CD14-positive monocyte (primary cell): ENCODE results near the gene ASCC1. TPM values are rescaled to one million over a fixed set of nuclear protein-coding genes. Genes with fewer than 3 reads are reported as not detected.

Experiments used
- DNase-seq, 3 donors: peaks; one replicate each; pipeline ENCODE4 v3.0.0-alpha.2; 2011 to 2022
- H2AFZ ChIP-seq: 2 replicates; pipeline ENCODE4 v1.6.0; 2012; ENCODE audit warnings: mild to moderate bottlenecking, low read depth, low read length, inconsistent platforms; ENCODE audit not compliant: insufficient read depth, poor library complexity, severe bottlenecking
- H3K27ac ChIP-seq, 2 donors: 1 replicate in 1 of 2; 2 replicates in 1 of 2; pipeline ENCODE4 v1.5.1; 2012 to 2013; ENCODE audit warnings: low read length in 2 of 2, control low read depth in 1 of 2, inconsistent platforms in 1 of 2, low read depth in 1 of 2, mild to moderate bottlenecking in 1 of 2
- H3K27me3 ChIP-seq, 2 donors: one replicate each; pipeline versions ENCODE4 v1.6.0 to v1.6.1; 2011 to 2013; ENCODE audit warnings: low read length in 2 of 2; ENCODE audit not compliant: control insufficient read depth in 2 of 2, insufficient read depth in 2 of 2
- H3K36me3 ChIP-seq, 2 donors: replicated peaks in 1 of 2; 1 replicate in 1 of 2; 2 replicates in 1 of 2; pipeline versions ENCODE4 v1.5.1 to v1.6.1; 2012 to 2013; ENCODE audit warnings: low read length in 2 of 2, control low read depth in 1 of 2, inconsistent platforms in 1 of 2, mild to moderate bottlenecking in 1 of 2; ENCODE audit not compliant: insufficient read depth in 2 of 2, control insufficient read depth in 1 of 2
- H3K4me1 ChIP-seq, 2 donors: 1 replicate in 1 of 2; 2 replicates in 1 of 2; pipeline versions ENCODE4 v1.5.1 to v1.6.1; 2012 to 2013; ENCODE audit warnings: low read length in 2 of 2, control low read depth in 1 of 2, inconsistent platforms in 1 of 2, mild to moderate bottlenecking in 1 of 2, moderate library complexity in 1 of 2; ENCODE audit not compliant: insufficient read depth in 2 of 2, control insufficient read depth in 1 of 2
- H3K4me2 ChIP-seq: replicated peaks from 2 replicates; pipeline ENCODE3; 2012; ENCODE audit warnings: low read length, moderate library complexity, mild to moderate bottlenecking; ENCODE audit not compliant: poor library complexity, severe bottlenecking; ENCODE audit errors: extremely low read depth
- H3K4me3 ChIP-seq, 3 experiments: fragments of 200-600 bp in 1 of 3; sonication (generic) in 1 of 3; replicated peaks in 1 of 3; 1 replicate in 2 of 3; 2 replicates in 1 of 3; pipeline ENCODE4 v1.5.1; 2011 to 2013; ENCODE audit warnings: low read length in 3 of 3, mild to moderate bottlenecking in 3 of 3, control low read depth in 2 of 3, low read depth in 2 of 3, inconsistent platforms in 1 of 3, moderate library complexity in 1 of 3
- H3K79me2 ChIP-seq: 2 replicates; pipeline ENCODE4 v1.6.0; 2012; ENCODE audit warnings: mild to moderate bottlenecking, control low read depth, inconsistent platforms, low read length, moderate library complexity; ENCODE audit not compliant: insufficient read depth
- H3K9ac ChIP-seq: 2 replicates; pipeline ENCODE4 v1.6.0; 2017; ENCODE audit warnings: low read length, mild to moderate bottlenecking; ENCODE audit not compliant: insufficient read depth, poor library complexity, severe bottlenecking
- H3K9me3 ChIP-seq, 2 donors: replicated peaks in 1 of 2; 1 replicate in 1 of 2; 2 replicates in 1 of 2; pipeline versions ENCODE4 v1.5.1 to v1.6.1; 2012 to 2013; ENCODE audit warnings: low read length in 2 of 2, control low read depth in 1 of 2; ENCODE audit not compliant: control insufficient read depth in 1 of 2, insufficient read depth in 1 of 2
- H4K20me1 ChIP-seq: 2 replicates; pipeline ENCODE4 v1.6.0; 2012; ENCODE audit warnings: mild to moderate bottlenecking, low read length, control low read depth, moderate library complexity; ENCODE audit not compliant: insufficient read depth
- H3K27ac Mint-ChIP-seq, 7 donors: one replicate each; pipeline ENCODE4 v1.8.0; 2020; ENCODE audit warnings: mild to moderate bottlenecking in 7 of 7, mixed read lengths in 7 of 7, moderate library complexity in 6 of 7, inconsistent platforms in 2 of 7
- H3K27me3 Mint-ChIP-seq, 3 donors: one replicate each; pipeline ENCODE4 v1.8.0; 2021 to 2022; ENCODE audit warnings: low read depth in 3 of 3, mild to moderate bottlenecking in 3 of 3, mixed read lengths in 3 of 3, moderate library complexity in 3 of 3, inconsistent platforms in 1 of 3
- H3K36me3 Mint-ChIP-seq, 2 donors: one replicate each; pipeline ENCODE4 v1.8.0; 2020; ENCODE audit warnings: mixed read lengths in 2 of 2, inconsistent platforms in 1 of 2, mild to moderate bottlenecking in 1 of 2
- H3K4me1 Mint-ChIP-seq: one replicate; pipeline ENCODE4 v1.8.0; 2020; ENCODE audit warnings: mild to moderate bottlenecking, mixed read lengths
- H3K4me3 Mint-ChIP-seq, 2 donors: one replicate each; pipeline ENCODE4 v1.8.0; 2020; ENCODE audit warnings: mild to moderate bottlenecking in 2 of 2, mixed read lengths in 2 of 2, moderate library complexity in 1 of 2
- H3K9me3 Mint-ChIP-seq, 7 donors: one replicate each; pipeline ENCODE4 v1.8.0; 2020 to 2022; ENCODE audit warnings: mixed read lengths in 7 of 7, mild to moderate bottlenecking in 6 of 7, moderate library complexity in 6 of 7, inconsistent platforms in 2 of 7
- CTCF ChIP-seq: fragments of 200-600 bp; IDR thresholded peaks from one replicate; pipeline ENCODE4 v1.8.0; 2022; ENCODE audit warnings: antibody characterized with exemption, mild to moderate bottlenecking
- WGBS: methylation state at CpG from one replicate; pipeline ENCODE4 v1.1.5; 2013; ENCODE audit warnings: missing lambda C conversion rate; ENCODE audit not compliant: insufficient coverage; 5-methylcytosine and 5-hydroxymethylcytosine counted together
- intact Hi-C, 2 donors: fragments of 100-400 bp; cut with micrococcal nuclease; formaldehyde crosslinking; loops; one replicate each; pipeline versions ENCODE4 v1.15.0 to v1.15.1; 2023
- polyA plus RNA-seq, 3 donors: library from polyadenylated mRNA; depleted of rRNA in 1 of 3; unstranded in 2 of 3; stranded (reverse) in 1 of 3; fragments of 300-500 nt in 2 of 3; fragments of >200 nt in 1 of 3; fragmentation: Illumina TruSeq in 2 of 3; gene quantifications; 1 replicate in 2 of 3; 2 replicates in 1 of 3; pipeline ENCODE4 v1.2.3, GENCODE V29; 2012 to 2021

ASCC1 gene
- polyA plus RNA-seq, 3 donors: 8.2 to 20.9 (median 17.9) TPM

- no peak overlapping the region for H3K27ac Mint-ChIP-seq
Measured at GRCh38 chr10:72145657-72146056, 70.4 kb downstream of the ASCC1 start.

GRCh38 chr10:72140850-72141249 is 75.2 kb downstream of the ASCC1 start:
- H3K36me3 ChIP-seq: peaks cover 0 to 11% of the 10 kb centered on the region in 2 donors
- Mint-ChIP-seq H3K4me3 (no peak overlapping the region), H3K9me3 (peaks cover 4 to 10% (median 6%) of the 10 kb centered on the region in 7 donors), H3K27me3 (peaks cover 0 to 4% (median 0%) of the 10 kb centered on the region in 3 donors), H3K27ac (no peak overlapping the region), H3K36me3 (peaks cover 14 to 26% of the 10 kb centered on the region in 2 donors), H3K4me1 (no peaks in the 10 kb centered on the region)
- no peak overlapping the region for H2AFZ ChIP-seq
- H3K27me3 ChIP-seq: no peaks in the 10 kb centered on the region
- no peak overlapping the region for H3K27ac ChIP-seq
- intact Hi-C loops: no loop called here
- H3K9me3 ChIP-seq: peaks cover 4 to 6% of the 10 kb centered on the region in 2 donors
- no peaks in the 10 kb centered on the region for H3K79me2 ChIP-seq
- H3K4me2 ChIP-seq: no peak overlapping the region
- peaks cover 3 to 5% of the 10 kb centered on the region in 2 donors for H3K4me1 ChIP-seq
- no peak overlapping the region for H3K4me3 ChIP-seq
- no CpG with 5 or more reads among the region's 2 CpGs for WGBS
- no peak overlapping the region for H3K9ac ChIP-seq
- DNase-seq: no peak
- no peak for TF ChIP-seq CTCF
- no peaks in the 10 kb centered on the region for H4K20me1 ChIP-seq

More at GRCh38 chr10:72145657-72146056, 70.4 kb downstream of the ASCC1 start:
- no peaks in the 10 kb centered on the region for H3K27me3 Mint-ChIP-seq
- H3K27ac ChIP-seq: no peak overlapping the region
- 100% methylated on average over 1 of the region's 2 CpGs for WGBS
- DNase-seq: no peak
- H3K9ac ChIP-seq: no peak overlapping the region
- no peak overlapping the region for H3K4me3 Mint-ChIP-seq
- H3K79me2 ChIP-seq: no peaks in the 10 kb centered on the region
- intact Hi-C loops: no loop called here
- H3K36me3 Mint-ChIP-seq: peaks cover 10 to 19% of the 10 kb centered on the region in 2 donors
- no peak overlapping the region for H3K4me3 ChIP-seq
- no peaks in the 10 kb centered on the region for H4K20me1 ChIP-seq
- H3K4me2 ChIP-seq: no peak overlapping the region
- H3K36me3 ChIP-seq: no peaks in the 10 kb centered on the region
- H2AFZ ChIP-seq: no peak overlapping the region
- H3K27me3 ChIP-seq: no peaks in the 10 kb centered on the region
- H3K9me3 ChIP-seq: no peaks in the 10 kb centered on the region
- peaks cover 7% of the 10 kb centered on the region for H3K4me1 Mint-ChIP-seq
- H3K4me1 ChIP-seq: no peaks in the 10 kb centered on the region
- H3K9me3 Mint-ChIP-seq: no peaks in the 10 kb centered on the region
- no peak for TF ChIP-seq CTCF
